K562 (cell line): Measurements from ENCODE around the gene NRTN. TPM values are rescaled to one million over a fixed set of nuclear protein-coding genes. Genes with fewer than 3 reads are reported as not detected.

ENCODE experiments used
- ATAC-seq: fragments of 200-7000 bp; cut with Tn5 transposase; 3 replicates; pipeline ENCODE4 v1.9.1; 2020; ENCODE audit warnings: moderate library complexity
- BruUV-seq: library from RNA; stranded (reverse); fragments of 400-500 nt; replicated peaks from 2 replicates; lab custom pipeline; 2021; lab: Mats Ljungman, UMichigan
- CTCF ChIA-PET: fragments of 300-600 bp; formaldehyde crosslinking; extraction: SDS; loops from one replicate; lab custom pipeline; 2021; ENCODE audit warnings: low intra/inter-chr PET ratio; lab: Yijun Ruan, JAX
- POLR2A ChIA-PET: fragments of 300-600, 350-650 bp; sonication (Branson Sonifier 250); formaldehyde crosslinking; extraction: SDS; loops from one replicate; lab custom pipeline; 2021; ENCODE audit warnings: antibody characterized with exemption, inconsistent platforms; lab: Yijun Ruan, JAX
- DNase-seq, 4 experiments: peaks; one replicate each; pipeline versions ENCODE4 v3.0.0 to v3.0.0-alpha.2; 2011 to 2018; ENCODE audit warnings: low spot score in 3 of 4, mixed read lengths in 3 of 4; ENCODE audit errors: extremely low read depth in 1 of 4
- FAIRE-seq: peaks from 2 replicates; lab custom pipeline; 2011; peaks lifted over from hg19 to GRCh38; lab: Jason Lieb, UNC
- H2AFZ ChIP-seq: 2 replicates; pipeline ENCODE4 v1.6.0; 2011; ENCODE audit warnings: low read depth, low read length, control low read depth, inconsistent platforms
- H3K27ac ChIP-seq: fragments of 200-600 bp; 3 replicates; pipeline ENCODE4 v1.8.0; 2011; ENCODE audit warnings: low read depth, mild to moderate bottlenecking, control low read depth, inconsistent platforms, low read length, moderate library complexity, mixed read lengths; ENCODE audit errors: extremely low read depth
- H3K27me3 ChIP-seq, 2 experiments: fragments of 300-600 bp in 1 of 2; 2 replicates in 1 of 2; 3 replicates in 1 of 2; pipeline versions ENCODE4 v1.6.0 to v1.8.0; 2011; ENCODE audit warnings: inconsistent platforms in 2 of 2, low read length in 2 of 2, mild to moderate bottlenecking in 1 of 2, mixed read lengths in 1 of 2, moderate library complexity in 1 of 2; ENCODE audit not compliant: control insufficient read depth in 2 of 2, insufficient read depth in 2 of 2
- H3K36me3 ChIP-seq: fragments of 300-600 bp; 3 replicates; pipeline ENCODE4 v1.8.0; 2011; ENCODE audit warnings: mild to moderate bottlenecking, low read length, inconsistent platforms; ENCODE audit not compliant: control insufficient read depth, insufficient read depth
- H3K4me1 ChIP-seq, 2 experiments: fragments of 200-600 bp in 1 of 2; replicated peaks in 1 of 2; 2 replicates in 1 of 2; 3 replicates in 1 of 2; pipeline versions ENCODE4 v1.5.1 to v1.8.0; 2011; ENCODE audit warnings: inconsistent platforms in 2 of 2, low read length in 2 of 2, mild to moderate bottlenecking in 1 of 2, mixed read lengths in 1 of 2, moderate library complexity in 1 of 2; ENCODE audit not compliant: control insufficient read depth in 2 of 2, insufficient read depth in 2 of 2
- H3K4me2 ChIP-seq: 2 replicates; pipeline ENCODE4 v1.6.1; 2011; ENCODE audit warnings: low read length, control low read depth, inconsistent platforms, mixed read lengths; ENCODE audit not compliant: insufficient read depth
- H3K4me3 ChIP-seq: fragments of 200-600 bp; sonication (generic), shearing (Covaris generic); 2 replicates; pipeline ENCODE4 v1.5.1; 2016; ENCODE audit warnings: control low read depth, inconsistent platforms
- H3K79me2 ChIP-seq: fragments of 200-600 bp; 3 replicates; pipeline ENCODE4 v1.8.0; 2011; ENCODE audit warnings: low read length, inconsistent platforms; ENCODE audit not compliant: control insufficient read depth, insufficient read depth
- H3K9ac ChIP-seq, 2 experiments: 2 replicates each; pipeline versions ENCODE4 v1.6.0 to v1.6.1; 2011; ENCODE audit warnings: low read depth in 2 of 2, low read length in 2 of 2, control low read depth in 1 of 2, inconsistent platforms in 1 of 2, mild to moderate bottlenecking in 1 of 2, mixed read lengths in 1 of 2; ENCODE audit not compliant: insufficient read depth in 1 of 2
- H3K9me1 ChIP-seq: one replicate; pipeline ENCODE4 v1.6.0; 2011; ENCODE audit warnings: inconsistent platforms, mild to moderate bottlenecking, low read length, moderate library complexity; ENCODE audit not compliant: control insufficient read depth, insufficient read depth
- H3K9me3 ChIP-seq: replicated peaks from 2 replicates; pipeline ENCODE4 v1.5.1; 2011; ENCODE audit warnings: low read depth, low read length, inconsistent platforms; ENCODE audit not compliant: control insufficient read depth, insufficient read depth
- H4K20me1 ChIP-seq: replicated peaks from 2 replicates; pipeline ENCODE4 v1.6.1; 2011; ENCODE audit warnings: low read length, inconsistent platforms, mixed read lengths; ENCODE audit not compliant: control insufficient read depth, insufficient read depth
- EGR1 ChIP-seq: fragments of 450-650 bp; conservative IDR thresholded peaks from 2 replicates; pipeline ENCODE4 v1.6.1; 2017; ENCODE audit warnings: mild to moderate bottlenecking
- NFIC ChIP-seq: fragments of 450-650 bp; IDR thresholded peaks from 2 replicates; pipeline ENCODE4 v1.6.1; 2017; ENCODE audit warnings: mild to moderate bottlenecking, inconsistent platforms
- RAD51 ChIP-seq: fragments of 450-650 bp; IDR thresholded peaks from 2 replicates; pipeline ENCODE4 v1.7.1; 2016; ENCODE audit warnings: low read depth, mild to moderate bottlenecking, borderline replicate concordance
- ZEB2 ChIP-seq: fragments of 450-650 bp; IDR thresholded peaks from 2 replicates; pipeline ENCODE4 v1.6.1; 2016
- ZFP36 ChIP-seq: fragments of 150-350 bp; IDR thresholded peaks from 2 replicates; pipeline ENCODE4 v1.6.1; 2018; ENCODE audit warnings: low read length, low read depth; ENCODE audit not compliant: partially characterized antibody
- ZNF431 ChIP-seq: sonication (generic); formaldehyde crosslinking; IDR thresholded peaks from 2 replicates; pipeline ENCODE4 v1.8.0; 2022; ENCODE audit warnings: mild to moderate bottlenecking, missing genetic modification reagents
- ZNF717 ChIP-seq: fragments of 250-450 bp; sonication (Bioruptor Pico); IDR thresholded peaks from 2 replicates; pipeline ENCODE4 v1.5.0; 2021
- WGBS: fragments of 100-300 bp; shearing (Covaris generic); methylation state at CpG from one replicate; pipeline ENCODE4 v1.1.6; 2016; ENCODE audit warnings: low coverage, mixed read lengths; ENCODE audit not compliant: insufficient coverage; ENCODE audit errors: missing lambda C conversion rate; 5-methylcytosine and 5-hydroxymethylcytosine counted together
- in situ Hi-C: fragments of 300-500 bp; cut with MboI; formaldehyde crosslinking; loops from 4 replicates; pipeline ENCODE4 v1.15.0; 2018; ENCODE audit warnings: inconsistent platforms, mixed read lengths
- intact Hi-C: fragments of 100-400 bp; cut with micrococcal nuclease; formaldehyde crosslinking; loops from 2 replicates; pipeline ENCODE4 v1.14.2; 2022
- polyA plus RNA-seq, 8 experiments: library from polyadenylated mRNA; depleted of rRNA in 4 of 8; stranded (reverse) in 5 of 8; unstranded in 3 of 8; fragments of >200 nt; fragmentation: Nextera tagmentation in 2 of 8; fragmentation: Illumina TruSeq in 1 of 8; extraction: Ambion mirVana in 2 of 8; extraction: Trizol in 1 of 8; gene quantifications; 2 replicates each; pipeline versions ENCODE4 v1.2.1 to v1.2.3, GENCODE V29; 2011 to 2014; ENCODE audit warnings: inconsistent platforms in 1 of 8, missing spikeins in 1 of 8
- total RNA-seq, 7 experiments: library from RNA; depleted of rRNA in 6 of 7; stranded (reverse); fragments of >200 nt in 6 of 7; fragmentation: Illumina TruSeq in 2 of 7; extraction: Trizol in 2 of 7; gene quantifications; 2 replicates each; pipeline versions ENCODE4 v1.2.1 to v1.2.3, GENCODE V29; 2011 to 2021; ENCODE audit warnings: low replicate concordance in 1 of 7
- TF ChIP-seq, protein P1 (sequence below): fragments of 250-450 bp; sonication (Bioruptor Pico); IDR thresholded peaks from 2 replicates; pipeline ENCODE4 v1.8.0; 2021; ENCODE audit warnings: moderate library complexity, mild to moderate bottlenecking, inconsistent platforms
- TF ChIP-seq, protein P2 (sequence below): fragments of 250-450 bp; sonication (Bioruptor Pico); IDR thresholded peaks from 2 replicates; pipeline ENCODE4 v1.5.1; 2021; ENCODE audit warnings: mild to moderate bottlenecking
- TF ChIP-seq, protein P3 (sequence below): fragments of 450-650 bp; IDR thresholded peaks from 2 replicates; pipeline ENCODE4 v1.6.1; 2017; ENCODE audit warnings: mild to moderate bottlenecking, moderate library complexity
- TF ChIP-seq, protein P4 (sequence below): sonication (generic); formaldehyde crosslinking; IDR thresholded peaks from 2 replicates; pipeline ENCODE4 v1.8.0; 2022; ENCODE audit warnings: mild to moderate bottlenecking, missing genetic modification reagents

NRTN gene
- total and polyA plus RNA-seq, 9 of the 15 experiments (the other 6 are each of a cell fraction or from before 2014, with no cell fraction given): 0.62 to 8.1 (median 1.6) TPM; not detected in 2

DNA sequence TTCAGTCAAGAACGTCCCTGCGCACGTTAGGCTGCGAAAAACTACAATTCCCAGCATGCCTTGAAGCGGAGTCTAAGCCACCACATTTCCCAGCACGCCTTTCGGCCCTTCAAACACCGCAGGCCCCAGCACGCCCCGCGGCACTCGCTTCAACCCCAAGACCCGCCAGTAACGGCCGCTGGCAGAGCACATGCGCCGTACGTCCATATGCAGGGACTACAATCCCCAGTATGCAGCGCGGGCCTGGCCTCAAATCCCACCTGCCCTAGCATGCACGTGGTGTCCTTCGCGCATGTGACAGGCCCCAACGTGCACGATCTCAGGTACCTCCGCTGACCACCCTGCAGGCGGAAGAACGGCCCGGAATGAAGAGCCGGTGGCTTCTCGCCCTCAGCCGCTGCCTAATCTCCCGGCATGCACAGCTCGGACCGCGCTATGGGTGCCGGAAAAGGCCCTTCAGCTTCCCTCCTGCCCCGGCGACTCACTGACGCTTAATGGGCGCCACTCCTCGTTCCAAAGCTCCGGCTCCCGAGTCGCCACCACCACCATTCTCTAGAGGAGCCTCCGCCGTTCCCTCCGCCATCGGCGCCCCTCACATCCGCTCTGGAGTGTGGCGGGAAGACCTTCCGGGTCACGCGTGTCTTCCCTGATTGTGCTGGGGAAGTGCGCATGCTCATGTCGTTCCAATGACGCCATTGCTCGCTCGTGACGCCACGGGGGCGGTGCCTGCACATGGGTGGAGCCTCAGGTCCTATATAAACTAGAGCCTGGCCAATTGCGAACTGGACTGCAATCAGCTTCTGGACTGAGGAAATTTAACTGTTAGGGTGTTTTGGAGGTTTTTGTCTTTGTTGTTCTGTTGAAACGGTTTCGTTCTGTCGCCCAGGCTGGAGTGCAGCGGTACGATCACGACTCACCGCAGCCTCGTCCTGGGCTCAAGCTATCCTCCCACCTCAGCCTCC lies 14.0 kb upstream of the NRTN start, which contains the start of gene DUS3L (continued):
- TF ChIP-seq ZNF717 (CRISPR knock-in tag): no peak
- TF ChIP-seq, protein P1, sequence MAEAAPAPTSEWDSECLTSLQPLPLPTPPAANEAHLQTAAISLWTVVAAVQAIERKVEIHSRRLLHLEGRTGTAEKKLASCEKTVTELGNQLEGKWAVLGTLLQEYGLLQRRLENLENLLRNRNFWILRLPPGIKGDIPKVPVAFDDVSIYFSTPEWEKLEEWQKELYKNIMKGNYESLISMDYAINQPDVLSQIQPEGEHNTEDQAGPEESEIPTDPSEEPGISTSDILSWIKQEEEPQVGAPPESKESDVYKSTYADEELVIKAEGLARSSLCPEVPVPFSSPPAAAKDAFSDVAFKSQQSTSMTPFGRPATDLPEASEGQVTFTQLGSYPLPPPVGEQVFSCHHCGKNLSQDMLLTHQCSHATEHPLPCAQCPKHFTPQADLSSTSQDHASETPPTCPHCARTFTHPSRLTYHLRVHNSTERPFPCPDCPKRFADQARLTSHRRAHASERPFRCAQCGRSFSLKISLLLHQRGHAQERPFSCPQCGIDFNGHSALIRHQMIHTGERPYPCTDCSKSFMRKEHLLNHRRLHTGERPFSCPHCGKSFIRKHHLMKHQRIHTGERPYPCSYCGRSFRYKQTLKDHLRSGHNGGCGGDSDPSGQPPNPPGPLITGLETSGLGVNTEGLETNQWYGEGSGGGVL (CRISPR knock-in tag): no peak
- TF ChIP-seq ZFP36: no peak
- TF ChIP-seq, protein P2, sequence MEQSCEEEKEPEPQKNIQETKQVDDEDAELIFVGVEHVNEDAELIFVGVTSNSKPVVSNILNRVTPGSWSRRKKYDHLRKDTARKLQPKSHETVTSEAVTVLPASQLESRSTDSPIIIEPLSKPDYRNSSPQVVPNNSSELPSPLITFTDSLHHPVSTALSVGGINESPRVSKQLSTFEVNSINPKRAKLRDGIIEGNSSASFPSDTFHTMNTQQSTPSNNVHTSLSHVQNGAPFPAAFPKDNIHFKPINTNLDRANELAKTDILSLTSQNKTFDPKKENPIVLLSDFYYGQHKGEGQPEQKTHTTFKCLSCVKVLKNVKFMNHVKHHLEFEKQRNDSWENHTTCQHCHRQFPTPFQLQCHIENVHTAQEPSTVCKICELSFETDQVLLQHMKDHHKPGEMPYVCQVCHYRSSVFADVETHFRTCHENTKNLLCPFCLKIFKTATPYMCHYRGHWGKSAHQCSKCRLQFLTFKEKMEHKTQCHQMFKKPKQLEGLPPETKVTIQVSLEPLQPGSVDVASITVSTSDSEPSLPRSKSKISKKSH (CRISPR knock-in tag): no peak

GRCh38 chr19:5792224-5792623 lies 12.6 kb upstream of the NRTN start:
- DNase-seq (no peak), ATAC-seq (no peak), FAIRE-seq (no peak)
- POLR2A ChIA-PET: interaction anchor here (0.6 to 2.1 kb wide), 6 partner anchors 8 to 460 kb away, joined by 3 to 13 read pairs (median 5); partner anchors contain the start of genes CATSPERD, LONP1, SAFB and SAFB2
- H3K27me3 ChIP-seq: no peaks in the 10 kb centered on the region
- no TSS peak for BruUV-seq
- in situ Hi-C loops: no loop called here
- TF ChIP-seq ZEB2: no peak
- no peak for TF ChIP-seq EGR1
- TF ChIP-seq, protein P3, sequence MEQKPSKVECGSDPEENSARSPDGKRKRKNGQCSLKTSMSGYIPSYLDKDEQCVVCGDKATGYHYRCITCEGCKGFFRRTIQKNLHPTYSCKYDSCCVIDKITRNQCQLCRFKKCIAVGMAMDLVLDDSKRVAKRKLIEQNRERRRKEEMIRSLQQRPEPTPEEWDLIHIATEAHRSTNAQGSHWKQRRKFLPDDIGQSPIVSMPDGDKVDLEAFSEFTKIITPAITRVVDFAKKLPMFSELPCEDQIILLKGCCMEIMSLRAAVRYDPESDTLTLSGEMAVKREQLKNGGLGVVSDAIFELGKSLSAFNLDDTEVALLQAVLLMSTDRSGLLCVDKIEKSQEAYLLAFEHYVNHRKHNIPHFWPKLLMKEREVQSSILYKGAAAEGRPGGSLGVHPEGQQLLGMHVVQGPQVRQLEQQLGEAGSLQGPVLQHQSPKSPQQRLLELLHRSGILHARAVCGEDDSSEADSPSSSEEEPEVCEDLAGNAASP: no peak
- TF ChIP-seq NFIC: no peak
- TF ChIP-seq RAD51: no peak
- no peak for TF ChIP-seq ZNF431 (CRISPR knock-in tag)
- TF ChIP-seq, protein P4, sequence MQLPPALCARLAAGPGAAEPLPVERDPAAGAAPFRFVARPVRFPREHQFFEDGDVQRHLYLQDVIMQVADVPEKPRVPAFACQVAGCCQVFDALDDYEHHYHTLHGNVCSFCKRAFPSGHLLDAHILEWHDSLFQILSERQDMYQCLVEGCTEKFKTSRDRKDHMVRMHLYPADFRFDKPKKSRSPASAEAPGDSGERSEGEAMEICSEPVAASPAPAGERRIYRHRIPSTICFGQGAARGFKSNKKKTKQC (CRISPR knock-in tag): no peak
- WGBS: 96% methylated on average over 13 of the region's 18 CpGs
- no peak overlapping the region for H3K9ac ChIP-seq
- H3K36me3 ChIP-seq: peaks cover 30% of the 10 kb centered on the region; the same call in 2 of the 3 replicates
- peaks cover 4 to 39% of the 10 kb centered on the region in 2 experiments; a peak in 3 of 5 replicates for H3K4me1 ChIP-seq
- H3K9me1 ChIP-seq: no peaks in the 10 kb centered on the region
- no peak overlapping the region for H2AFZ ChIP-seq
- no peaks in the 10 kb centered on the region for H3K9me3 ChIP-seq
- no peak overlapping the region for H3K27ac ChIP-seq
- H4K20me1 ChIP-seq: 0 out of 2 replicates have a peak, but pooled peaks cover 6% of the 10 kb centered on the region
- CTCF ChIA-PET: no interaction called here
- no peak overlapping the region for H3K4me2 ChIP-seq
- intact Hi-C loops: no loop called here
- H3K4me3 ChIP-seq: no peak overlapping the region
- peaks cover 21% of the 10 kb centered on the region for H3K79me2 ChIP-seq
